ENCODE measurements around the gene GPR161. TPM values are rescaled to one million over a fixed set of nuclear protein-coding genes. Genes with fewer than 3 reads are reported as not detected.

The GPR161 gene
- total and polyA plus RNA-seq, 2 donors (not counting 1 experiment from before 2014, with no cell fraction given), result 0.07 to 0.22 TPM

- H3K4me2 ChIP-seq (replicated peaks; ENCODE audit: low read depth, low read length, poor library complexity, severe bottlenecking), result no peak overlapping the region
- Mint-ChIP-seq H3K4me1 (peaks cover 3% of the 10 kb centered on the region), H3K4me3 (no peak overlapping the region), H3K27ac (no peak overlapping the region), H3K27me3 (no peaks in the 10 kb centered on the region), H3K9me3 (ENCODE audit: insufficient read depth) (no peaks in the 10 kb centered on the region)
- peaks cover 0 to 3% of the 10 kb centered on the region in 2 experiments for H3K36me3 ChIP-seq (replicated peaks in 1 of 2; ENCODE audit: control extremely low read depth in 1 of 2, control insufficient read depth in 1 of 2, extremely low read depth in 1 of 2, insufficient read depth in 2 of 2, low read length in 1 of 2)
- ATAC-seq (ENCODE audit: low read depth) (no peak), DNase-seq (no peak)
- TF ChIP-seq EZH2 (IDR thresholded peaks at IDR 0.05; ENCODE audit: borderline replicate concordance, insufficient read depth, low read depth, low read length, poor library complexity, severe bottlenecking), result no peak
- no peak for TF ChIP-seq CTCF (IDR thresholded peaks at IDR 0.05)
- no peak overlapping the region for H3K27ac ChIP-seq (ENCODE audit: low read length in 2 of 2)
- ChIA-PET CTCF (no interaction called here), POLR2A (no interaction called here)
- no CpG with 5 or more reads among the region's 4 CpGs for WGBS (ENCODE audit: insufficient coverage)
- H3K27me3 ChIP-seq (replicated peaks in 1 of 4; ENCODE audit: control extremely low read depth in 1 of 4, control insufficient read depth in 3 of 4, insufficient read depth in 4 of 4, low read length in 3 of 4), result no peaks in the 10 kb centered on the region
- no peaks in the 10 kb centered on the region for H3K79me2 ChIP-seq (ENCODE audit: control insufficient read depth, insufficient read depth, low read length)
- no peak overlapping the region for H3K4me3 ChIP-seq (ENCODE audit: control extremely low read depth in 1 of 5, extremely low read depth in 1 of 5, insufficient read depth in 1 of 5, low read depth in 2 of 5, low read length in 4 of 5)
- intact Hi-C loops (cut with micrococcal nuclease), result no loop called here
- no peaks in the 10 kb centered on the region for H3K9me3 ChIP-seq (ENCODE audit: control extremely low read depth in 1 of 3, control insufficient read depth in 2 of 3, insufficient read depth in 1 of 3, low read length in 2 of 3)
- no peak overlapping the region for H2AFZ ChIP-seq (ENCODE audit: insufficient read depth, low read depth, low read length, poor library complexity, severe bottlenecking)
- H4K20me1 ChIP-seq (ENCODE audit: control insufficient read depth, insufficient read depth, low read length, poor library complexity, severe bottlenecking), result no peaks in the 10 kb centered on the region
- no peaks in the 10 kb centered on the region for H3K4me1 ChIP-seq (ENCODE audit: control insufficient read depth in 2 of 2, insufficient read depth in 2 of 2, low read length in 2 of 2)
- no peak overlapping the region for H3K9ac ChIP-seq (ENCODE audit: low read length)
These were observed 105.1 kb downstream of the GPR161 start for GRCh38 chr1:168031627-168032026.

GRCh38 chr1:168031198-168031597 is 105.5 kb downstream of the GPR161 start:
- Histone ChIP-seq H3K27ac (ENCODE audit: low read length in 2 of 2) (no peak overlapping the region), H4K20me1 (ENCODE audit: control insufficient read depth, insufficient read depth, low read length, poor library complexity, severe bottlenecking) (no peaks in the 10 kb centered on the region), H3K9ac (ENCODE audit: low read length) (no peak overlapping the region), H3K4me3 (ENCODE audit: control extremely low read depth in 1 of 5, extremely low read depth in 1 of 5, insufficient read depth in 1 of 5, low read depth in 2 of 5, low read length in 4 of 5) (no peak overlapping the region), H3K4me1 (ENCODE audit: control insufficient read depth in 2 of 2, insufficient read depth in 2 of 2, low read length in 2 of 2) (no peaks in the 10 kb centered on the region), H2AFZ (ENCODE audit: insufficient read depth, low read depth, low read length, poor library complexity, severe bottlenecking) (no peak overlapping the region), H3K9me3 (ENCODE audit: control extremely low read depth in 1 of 3, control insufficient read depth in 2 of 3, insufficient read depth in 1 of 3, low read length in 2 of 3) (no peaks in the 10 kb centered on the region), H3K79me2 (ENCODE audit: control insufficient read depth, insufficient read depth, low read length) (no peaks in the 10 kb centered on the region), H3K4me2 (replicated peaks; ENCODE audit: low read depth, low read length, poor library complexity, severe bottlenecking) (no peak overlapping the region), H3K36me3 (replicated peaks in 1 of 2; ENCODE audit: control extremely low read depth in 1 of 2, control insufficient read depth in 1 of 2, extremely low read depth in 1 of 2, insufficient read depth in 2 of 2, low read length in 1 of 2) (peaks cover 0 to 3% of the 10 kb centered on the region in 2 experiments), H3K27me3 (replicated peaks in 1 of 4; ENCODE audit: control extremely low read depth in 1 of 4, control insufficient read depth in 3 of 4, insufficient read depth in 4 of 4, low read length in 3 of 4) (no peaks in the 10 kb centered on the region)
- TF ChIP-seq EZH2 (IDR thresholded peaks at IDR 0.05; ENCODE audit: borderline replicate concordance, insufficient read depth, low read depth, low read length, poor library complexity, severe bottlenecking), result no peak
- no peak for TF ChIP-seq CTCF (IDR thresholded peaks at IDR 0.05)
- no peak for ATAC-seq (ENCODE audit: low read depth)
- POLR2A ChIA-PET, result no interaction called here
- H3K27me3 Mint-ChIP-seq, result no peaks in the 10 kb centered on the region
- H3K4me3 Mint-ChIP-seq, result no peak overlapping the region
- H3K27ac Mint-ChIP-seq, result no peak overlapping the region
- intact Hi-C loops (cut with micrococcal nuclease), result no loop called here
- H3K9me3 Mint-ChIP-seq (ENCODE audit: insufficient read depth), result no peaks in the 10 kb centered on the region
- CTCF ChIA-PET, result no interaction called here
- DNase-seq, result no peak
- H3K4me1 Mint-ChIP-seq, result peaks cover 3% of the 10 kb centered on the region
- 100% methylated on average over 1 of the region's 5 CpGs for WGBS (ENCODE audit: insufficient coverage)

Other genes with a start within 250 kb of the GPR161 start
- gene ADCY10, start 222.8 kb downstream of the GPR161 start, total RNA-seq, result 0.12 and 0.15 TPM in 2 replicates
- not detected in 2 replicates for gene ADCY10, start 222.8 kb downstream of the GPR161 start, polyA plus RNA-seq
- 40.0 and 40.4 TPM in 2 replicates for gene DCAF6, start 200.2 kb downstream of the GPR161 start, total RNA-seq
- 17.5 and 23.0 TPM in 2 replicates for gene DCAF6, start 200.2 kb downstream of the GPR161 start, polyA plus RNA-seq
- gene MPC2, start 199.9 kb downstream of the GPR161 start, total RNA-seq, result 17.5 and 24.4 TPM in 2 replicates
- gene MPC2, start 199.9 kb downstream of the GPR161 start, polyA plus RNA-seq, result 16.4 and 23.2 TPM in 2 replicates
- 22.7 and 24.9 TPM in 2 replicates for gene TIPRL, start 42.0 kb upstream of the GPR161 start, total RNA-seq
- gene TIPRL, start 42.0 kb upstream of the GPR161 start, polyA plus RNA-seq, result 5.1 and 10.1 TPM in 2 replicates
- gene SFT2D2, start 89.1 kb upstream of the GPR161 start, total RNA-seq, result 68.3 and 79.0 TPM in 2 replicates
- gene SFT2D2, start 89.1 kb upstream of the GPR161 start, polyA plus RNA-seq, result 13.0 and 20.3 TPM in 2 replicates
- 6.8 and 7.0 TPM in 2 replicates for gene TBX19, start 143.9 kb upstream of the GPR161 start, total RNA-seq
- gene TBX19, start 143.9 kb upstream of the GPR161 start, polyA plus RNA-seq, result 5.6 and 6.3 TPM in 2 replicates